Testis (tissue), 3 donors: ENCODE results near the gene TUBA1C. TPM values are rescaled to one million over a fixed set of nuclear protein-coding genes. Genes with fewer than 3 reads are reported as not detected.
"Not testable (repeated sequence)": the region's sequence is repeated elsewhere in the genome, so short reads cannot be mapped to it uniquely, and the experiment has no call there.

Source experiments
- DNase-seq: peaks from one replicate; pipeline ENCODE4 v3.0.0-alpha.2; 2019
- H3K27ac ChIP-seq, 2 donors: fragments of 200-600 bp; sonication (generic); one replicate each; pipeline ENCODE4 v1.5.1; 2019
- H3K27me3 ChIP-seq: fragments of 200-600 bp; sonication (generic); one replicate; pipeline ENCODE4 v1.5.1; 2019
- H3K36me3 ChIP-seq: fragments of 200-600 bp; sonication (generic); one replicate; pipeline ENCODE4 v1.5.1; 2017; ENCODE audit warnings: low read depth; ENCODE audit errors: missing control alignments
- H3K4me1 ChIP-seq: fragments of 200-600 bp; sonication (generic); one replicate; pipeline ENCODE4 v1.5.1; 2019
- H3K4me3 ChIP-seq, 2 donors: fragments of 200-600 bp; sonication (generic); one replicate each; pipeline ENCODE4 v1.5.1; 2017 to 2019
- H3K9me3 ChIP-seq: fragments of 200-600 bp; sonication (generic); one replicate; pipeline ENCODE4 v1.5.1; 2017
- POLR2A ChIP-seq: fragments of 450-650 bp; IDR thresholded peaks from one replicate; pipeline ENCODE4 v1.6.1; 2017; ENCODE audit warnings: antibody characterized with exemption, mild to moderate bottlenecking, moderate library complexity
- WGBS, 2 donors: methylation state at CpG; one replicate each; pipeline ENCODE4 v1.1.5; 2018; 5-methylcytosine and 5-hydroxymethylcytosine counted together
- intact Hi-C: fragments of 100-400 bp; cut with DNase I; formaldehyde crosslinking; loops from one replicate; pipeline ENCODE4 v1.15.1; 2023; ENCODE audit warnings: low total_unique reads
- polyA plus RNA-seq: library from polyadenylated mRNA; stranded (reverse); fragments of 350-450 nt; fragmentation: Illumina TruSeq; extraction: RNeasy Lipid Tissue Mini Kit (QIAGEN cat#74804); gene quantifications from one replicate; pipeline ENCODE4 v1.2.3, GENCODE V29; 2014; ENCODE audit warnings: low read depth, low replicate concordance; ENCODE audit not compliant: insufficient read depth
- total RNA-seq, 2 donors: library from RNA; depleted of rRNA; stranded (reverse); fragments of >200 nt; gene quantifications; one replicate each; pipeline ENCODE4 v1.2.3, GENCODE V29; 2016
- TF ChIP-seq, protein P1 (sequence below), 3 experiments: fragments of 450-650 bp in 2 of 3; fragments of 200-600 bp in 1 of 3; sonication (generic) in 1 of 3; IDR thresholded peaks; one replicate each; pipeline ENCODE4 v1.5.1; 2016 to 2019; ENCODE audit warnings: antibody characterized with exemption in 3 of 3, mild to moderate bottlenecking in 2 of 3, moderate library complexity in 1 of 3

The TUBA1C gene
- total and polyA plus RNA-seq, 3 donors from 2014 or later = 72.5 to 128 (median 78.2) TPM

DNA sequence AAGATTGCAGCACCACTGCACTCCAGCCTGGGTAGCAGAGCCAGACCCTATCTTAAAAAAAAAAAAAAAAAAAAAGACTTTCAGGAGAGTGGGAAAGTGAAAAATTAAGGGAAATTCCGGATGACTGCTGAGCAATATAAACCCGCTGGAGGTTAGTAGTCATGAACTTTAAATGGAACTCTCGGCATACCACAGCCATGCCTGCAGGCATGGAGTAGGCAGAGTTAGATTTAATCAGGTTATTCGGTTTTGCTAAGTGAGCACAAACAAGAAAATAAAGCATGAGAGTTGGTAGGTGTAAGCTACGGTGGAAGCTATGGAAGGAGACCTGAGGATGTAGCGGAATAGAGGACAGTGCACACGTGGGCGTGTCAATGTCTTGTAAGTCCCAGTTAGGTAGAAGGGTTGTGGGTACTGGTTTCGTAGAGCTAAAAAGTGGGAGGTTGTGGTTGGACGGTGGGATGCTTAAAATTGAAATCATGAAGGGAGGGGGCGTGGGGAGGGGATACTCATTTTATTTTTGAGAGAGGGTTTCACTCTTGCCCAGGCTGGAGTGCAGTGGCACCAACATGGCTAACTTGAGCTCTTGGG lies 11.8 kb upstream of the TUBA1C start:
- intact Hi-C loops = no loop called here
- Histone ChIP-seq H3K27me3 (no peaks in the 10 kb centered on the region), H3K27ac (no peak overlapping the region), H3K4me3 (no peak overlapping the region), H3K9me3 (no peaks in the 10 kb centered on the region), H3K36me3 (no peaks in the 10 kb centered on the region), H3K4me1 (peaks cover 27% of the 10 kb centered on the region)
- no peak for DNase-seq
- no peak for TF ChIP-seq POLR2A
- TF ChIP-seq, protein P1, sequence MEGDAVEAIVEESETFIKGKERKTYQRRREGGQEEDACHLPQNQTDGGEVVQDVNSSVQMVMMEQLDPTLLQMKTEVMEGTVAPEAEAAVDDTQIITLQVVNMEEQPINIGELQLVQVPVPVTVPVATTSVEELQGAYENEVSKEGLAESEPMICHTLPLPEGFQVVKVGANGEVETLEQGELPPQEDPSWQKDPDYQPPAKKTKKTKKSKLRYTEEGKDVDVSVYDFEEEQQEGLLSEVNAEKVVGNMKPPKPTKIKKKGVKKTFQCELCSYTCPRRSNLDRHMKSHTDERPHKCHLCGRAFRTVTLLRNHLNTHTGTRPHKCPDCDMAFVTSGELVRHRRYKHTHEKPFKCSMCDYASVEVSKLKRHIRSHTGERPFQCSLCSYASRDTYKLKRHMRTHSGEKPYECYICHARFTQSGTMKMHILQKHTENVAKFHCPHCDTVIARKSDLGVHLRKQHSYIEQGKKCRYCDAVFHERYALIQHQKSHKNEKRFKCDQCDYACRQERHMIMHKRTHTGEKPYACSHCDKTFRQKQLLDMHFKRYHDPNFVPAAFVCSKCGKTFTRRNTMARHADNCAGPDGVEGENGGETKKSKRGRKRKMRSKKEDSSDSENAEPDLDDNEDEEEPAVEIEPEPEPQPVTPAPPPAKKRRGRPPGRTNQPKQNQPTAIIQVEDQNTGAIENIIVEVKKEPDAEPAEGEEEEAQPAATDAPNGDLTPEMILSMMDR (IDR thresholded peaks at IDR 0.05) = no peak
- WGBS, 2 donors = 87 to 92% methylated on average over 11 of the region's 11 CpGs

DNA sequence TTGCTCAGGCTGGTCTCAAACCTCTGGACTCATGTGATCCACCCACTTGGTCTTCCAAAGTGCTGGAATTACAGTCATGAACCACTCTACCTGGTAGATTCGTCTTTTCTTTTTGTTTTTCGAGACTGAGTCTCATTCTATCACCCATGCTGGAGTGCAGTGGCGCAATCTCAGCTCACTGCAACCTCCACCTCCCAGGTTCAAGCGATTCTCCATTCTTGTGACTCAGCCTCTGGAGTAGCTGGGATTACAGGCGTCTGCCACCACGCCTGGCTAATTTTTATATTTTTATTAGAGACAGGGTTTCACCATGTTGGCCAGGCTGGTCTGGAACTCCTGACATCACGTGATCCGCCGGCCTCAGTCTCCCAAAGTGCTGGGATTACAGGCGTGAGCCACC lies 9.4 kb upstream of the TUBA1C start:
- not testable (repeated sequence) for H3K4me3 ChIP-seq
- 52 to 76% methylated on average over 9 to 10 of the region's 10 CpGs for WGBS, 2 donors

DNA sequence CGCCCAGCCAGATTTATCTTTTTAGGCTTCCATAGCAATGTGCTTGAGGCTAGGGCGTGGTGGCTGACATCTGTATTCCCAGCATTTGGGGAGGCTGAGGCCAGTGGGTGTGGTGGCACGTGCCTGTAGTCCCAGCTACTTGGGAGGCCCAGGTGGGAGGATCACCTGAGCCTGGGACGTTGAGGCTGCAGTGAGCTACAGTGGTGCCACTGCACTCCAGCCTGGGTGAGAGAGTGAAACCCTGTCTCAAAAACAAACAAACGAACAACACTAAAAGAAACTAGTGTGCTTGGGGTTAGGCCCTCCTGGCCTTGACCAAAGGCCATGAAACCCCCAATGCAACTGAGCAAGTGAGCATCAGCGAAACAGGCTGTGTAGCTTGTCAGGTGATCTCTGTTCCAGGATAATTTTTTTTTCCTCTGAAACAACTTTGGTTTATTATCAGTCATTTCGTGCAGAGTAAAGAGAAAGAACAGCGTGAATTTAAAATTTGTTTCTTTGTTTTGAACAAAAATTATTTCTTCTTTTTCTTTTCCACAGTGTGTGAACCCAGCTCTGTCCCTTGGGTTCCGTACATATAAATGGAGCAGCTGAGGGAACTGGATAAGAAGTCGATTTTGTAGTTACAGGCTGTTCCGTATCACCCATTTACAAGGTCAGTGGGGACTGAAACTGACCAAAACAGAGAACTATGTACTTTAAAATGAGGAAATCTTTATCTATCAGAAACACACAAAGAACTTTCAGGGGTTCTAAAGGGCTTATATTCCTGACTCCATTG lies 8.8 kb upstream of the TUBA1C start:
- Histone ChIP-seq H3K27ac (peak overlapping the region; percentile 80 to 84), H3K9me3 (no peaks in the 10 kb centered on the region), H3K36me3 (no peaks in the 10 kb centered on the region), H3K4me3 (no peak overlapping the region), H3K27me3 (no peaks in the 10 kb centered on the region), H3K4me1 (peaks cover 37% of the 10 kb centered on the region)
- 34 to 52% methylated on average over 9 to 11 of the region's 11 CpGs for WGBS, 2 donors
- no peak for TF ChIP-seq POLR2A
- TF ChIP-seq, protein P1 (IDR thresholded peaks at IDR 0.05) = no peak
- intact Hi-C loops = no loop called here
- DNase-seq = peak; percentile 46

More for the DNA sequence above, 9.4 kb upstream of the TUBA1C start:
- Histone ChIP-seq H3K27ac (peak overlapping the region; percentile 80 to 84), H3K4me1 (peaks cover 32% of the 10 kb centered on the region)
- DNase-seq, intact Hi-C loops, H3K27me3 ChIP-seq, H3K9me3 ChIP-seq, H3K36me3 ChIP-seq: not testable (repeated sequence)

DNA sequence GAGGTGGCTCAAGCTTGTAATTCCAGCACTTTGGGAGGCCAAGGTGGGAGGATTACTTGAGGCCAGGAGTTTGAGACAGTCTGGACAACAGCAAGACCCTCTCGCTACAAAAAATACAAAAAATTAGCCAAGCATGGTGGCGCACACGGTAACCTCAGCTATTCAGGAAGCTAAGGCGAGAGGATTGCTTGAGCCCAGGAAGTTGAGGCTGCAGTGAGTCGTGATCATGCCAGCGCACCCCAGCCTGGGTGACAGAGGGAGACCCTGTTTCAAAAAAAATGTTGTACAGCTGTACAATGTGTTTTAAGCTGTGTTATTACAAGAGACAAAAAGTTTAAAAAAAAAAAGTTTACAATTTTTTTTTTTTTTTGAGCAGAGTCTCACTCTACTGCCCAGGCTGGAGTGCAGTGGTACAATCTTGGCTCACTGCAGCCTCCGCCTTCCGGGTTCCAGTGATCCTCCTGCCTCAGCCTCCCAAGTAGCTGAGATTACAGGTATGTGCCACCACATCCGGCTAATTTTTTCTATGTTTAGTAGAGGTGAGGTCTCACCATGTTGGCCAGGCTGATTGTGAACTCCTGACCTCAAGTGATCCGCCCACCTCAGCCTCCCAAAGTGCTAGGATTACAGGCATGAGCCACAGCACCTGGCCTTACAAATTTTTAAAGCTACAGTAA lies 7.2 kb upstream of the TUBA1C start:
- 80 to 84% methylated on average over 10 of the region's 10 CpGs for WGBS, 2 donors
- DNase-seq, H3K36me3 ChIP-seq, H3K27me3 ChIP-seq, intact Hi-C loops, H3K9me3 ChIP-seq, H3K4me3 ChIP-seq: not testable (repeated sequence)
- Histone ChIP-seq H3K27ac (peak overlapping the region; percentile 80 to 84), H3K4me1 (peaks cover 38% of the 10 kb centered on the region)

DNA sequence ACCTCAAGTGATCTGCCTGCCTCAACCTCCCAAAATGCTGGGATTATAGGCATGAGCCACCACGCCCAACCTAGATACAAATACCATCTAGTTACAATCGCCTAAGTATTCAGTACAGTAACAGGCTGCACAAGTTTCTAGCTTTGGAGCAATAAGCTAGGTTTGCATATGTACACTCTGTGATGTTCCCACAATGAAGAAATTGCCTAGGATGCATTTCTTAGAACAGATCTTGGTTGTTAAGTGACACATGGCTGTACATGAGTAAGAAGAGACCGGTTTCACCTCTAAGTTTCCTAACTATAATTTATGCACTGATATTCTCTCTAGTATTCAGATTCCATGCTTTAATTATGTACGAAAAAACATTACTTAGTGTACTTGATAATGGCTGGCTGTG lies 5.4 kb upstream of the TUBA1C start:
- no peak for DNase-seq
- no peaks in the 10 kb centered on the region for H3K36me3 ChIP-seq
- no peaks in the 10 kb centered on the region for H3K9me3 ChIP-seq
- H3K4me3 ChIP-seq = no peak overlapping the region
- TF ChIP-seq, protein P1 (IDR thresholded peaks at IDR 0.05) = no peak
- no peak for TF ChIP-seq POLR2A
- peak overlapping the region in 1 of 2 donors; percentile 68 for H3K27ac ChIP-seq
- peaks cover 47% of the 10 kb centered on the region for H3K4me1 ChIP-seq
- 61 to 62% methylated on average over 4 of the region's 4 CpGs for WGBS, 2 donors
- intact Hi-C loops = no loop called here
- no peaks in the 10 kb centered on the region for H3K27me3 ChIP-seq
